WERI-Rb-1 (cell line): ENCODE data around the gene NPRL2.
A peak's percentile ranks its signal among the peaks of the same experiment; 100 is the strongest.

Experiments
- DNase-seq: peaks from one replicate; pipeline ENCODE4 v3.0.0-alpha.2; 2020
- H3K27ac ChIP-seq: fragments of 250-450 bp; sonication (Bioruptor Pico); 2 replicates; pipeline ENCODE4 v1.5.1; 2020; ENCODE audit warnings: mild to moderate bottlenecking, moderate library complexity
- H3K27me3 ChIP-seq: fragments of 250-450 bp; sonication (Bioruptor Pico); 2 replicates; pipeline ENCODE4 v1.5.1; 2021; ENCODE audit warnings: mild to moderate bottlenecking, low read depth, moderate library complexity; ENCODE audit not compliant: insufficient read depth, severe bottlenecking
- H3K36me3 ChIP-seq: fragments of 250-450 bp; sonication (Bioruptor Pico); 2 replicates; pipeline ENCODE4 v1.5.1; 2020; ENCODE audit warnings: mild to moderate bottlenecking, moderate library complexity
- H3K4me3 ChIP-seq: 2 replicates; pipeline ENCODE4 v1.5.1; 2011; ENCODE audit warnings: low read depth, mild to moderate bottlenecking, control low read depth, low read length
- H3K9me3 ChIP-seq: fragments of 250-450 bp; sonication (Bioruptor Pico); 2 replicates; pipeline ENCODE4 v1.5.1; 2021; ENCODE audit warnings: mild to moderate bottlenecking, moderate library complexity; ENCODE audit not compliant: severe bottlenecking
- TF ChIP-seq, protein P1 (sequence below): IDR thresholded peaks from 2 replicates; pipeline ENCODE4 v1.5.1; 2011; ENCODE audit warnings: low read depth, mild to moderate bottlenecking, control low read depth, inconsistent platforms, low read length

NPRL2 gene

DNA sequence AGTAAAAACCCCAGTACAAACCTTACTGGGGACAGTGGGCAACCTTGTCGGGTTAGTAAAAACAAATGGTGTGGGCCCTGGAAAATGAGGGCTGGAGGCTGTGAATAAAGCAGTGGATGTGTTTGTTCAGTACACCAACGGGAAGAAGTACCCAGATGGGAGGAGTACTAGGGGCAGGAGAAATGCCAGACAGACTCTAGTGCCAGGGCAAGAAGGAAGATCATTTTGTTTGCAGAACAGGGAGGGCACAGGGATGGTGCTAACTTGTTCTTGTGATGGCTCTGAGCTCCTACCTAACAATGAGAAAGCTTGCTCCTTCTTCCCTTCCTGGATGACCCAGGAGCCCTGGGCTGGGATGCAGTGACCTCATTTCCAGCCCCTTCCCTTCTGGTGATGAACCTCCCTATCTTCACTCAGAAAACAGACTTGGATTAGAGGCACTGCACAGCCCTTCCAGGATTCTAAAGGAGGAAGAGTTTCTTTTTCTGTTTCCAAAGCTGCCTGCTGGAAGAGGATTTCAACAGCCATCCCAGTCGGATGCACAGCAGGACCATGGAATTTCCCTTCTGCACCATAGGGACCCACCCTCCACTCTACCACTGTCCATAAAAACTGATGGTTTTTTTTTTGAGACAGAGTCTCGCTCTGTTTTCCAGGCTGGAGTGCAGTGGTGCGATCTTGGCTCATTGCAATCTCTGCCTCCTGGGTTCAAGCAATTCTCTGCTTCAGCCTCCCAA is 16.1 kb downstream of the NPRL2 start:
- H3K36me3 ChIP-seq, result peaks cover 67% of the 10 kb centered on the region
- no peak overlapping the region for H3K27ac ChIP-seq
- H3K27me3 ChIP-seq, result no peaks in the 10 kb centered on the region
- H3K4me3 ChIP-seq, result no peak overlapping the region
- DNase-seq, result no peak
- TF ChIP-seq, protein P1, sequence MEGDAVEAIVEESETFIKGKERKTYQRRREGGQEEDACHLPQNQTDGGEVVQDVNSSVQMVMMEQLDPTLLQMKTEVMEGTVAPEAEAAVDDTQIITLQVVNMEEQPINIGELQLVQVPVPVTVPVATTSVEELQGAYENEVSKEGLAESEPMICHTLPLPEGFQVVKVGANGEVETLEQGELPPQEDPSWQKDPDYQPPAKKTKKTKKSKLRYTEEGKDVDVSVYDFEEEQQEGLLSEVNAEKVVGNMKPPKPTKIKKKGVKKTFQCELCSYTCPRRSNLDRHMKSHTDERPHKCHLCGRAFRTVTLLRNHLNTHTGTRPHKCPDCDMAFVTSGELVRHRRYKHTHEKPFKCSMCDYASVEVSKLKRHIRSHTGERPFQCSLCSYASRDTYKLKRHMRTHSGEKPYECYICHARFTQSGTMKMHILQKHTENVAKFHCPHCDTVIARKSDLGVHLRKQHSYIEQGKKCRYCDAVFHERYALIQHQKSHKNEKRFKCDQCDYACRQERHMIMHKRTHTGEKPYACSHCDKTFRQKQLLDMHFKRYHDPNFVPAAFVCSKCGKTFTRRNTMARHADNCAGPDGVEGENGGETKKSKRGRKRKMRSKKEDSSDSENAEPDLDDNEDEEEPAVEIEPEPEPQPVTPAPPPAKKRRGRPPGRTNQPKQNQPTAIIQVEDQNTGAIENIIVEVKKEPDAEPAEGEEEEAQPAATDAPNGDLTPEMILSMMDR, result no peak
- no peaks in the 10 kb centered on the region for H3K9me3 ChIP-seq

DNA sequence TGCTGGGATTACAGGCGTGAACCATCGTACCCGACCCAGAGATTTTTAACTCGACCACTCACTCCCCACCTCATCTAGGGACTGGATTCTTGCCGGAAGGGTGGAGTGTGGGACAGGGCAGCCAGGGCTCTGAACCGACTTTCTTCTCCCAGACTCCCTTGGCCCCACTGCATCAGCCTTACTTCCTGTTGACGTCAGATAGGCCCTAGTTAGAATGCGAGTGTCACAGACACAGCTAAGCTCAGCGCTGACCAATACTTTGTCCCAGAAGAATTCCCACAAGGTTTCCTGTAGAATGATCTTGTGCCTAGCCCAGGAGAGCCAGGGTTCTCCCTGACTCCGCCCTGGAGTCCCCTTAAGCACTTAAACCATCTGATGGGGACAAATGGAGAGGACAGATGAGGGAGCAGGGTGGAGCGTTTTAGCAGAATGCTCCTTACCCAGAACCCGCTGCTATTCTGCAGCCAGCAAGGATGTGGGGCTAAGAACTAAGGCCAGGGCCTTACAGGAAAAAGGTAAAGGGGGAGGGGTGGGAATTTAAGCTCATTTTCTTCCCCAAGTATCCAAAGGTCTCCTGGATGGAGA is 16.7 kb downstream of the NPRL2 start:
- TF ChIP-seq, protein P1, result no peak
- Histone ChIP-seq H3K4me3 (no peak overlapping the region), H3K36me3 (peaks cover 71% of the 10 kb centered on the region), H3K9me3 (no peaks in the 10 kb centered on the region), H3K27ac (no peak overlapping the region), H3K27me3 (no peaks in the 10 kb centered on the region)
- DNase-seq, result no peak

DNA sequence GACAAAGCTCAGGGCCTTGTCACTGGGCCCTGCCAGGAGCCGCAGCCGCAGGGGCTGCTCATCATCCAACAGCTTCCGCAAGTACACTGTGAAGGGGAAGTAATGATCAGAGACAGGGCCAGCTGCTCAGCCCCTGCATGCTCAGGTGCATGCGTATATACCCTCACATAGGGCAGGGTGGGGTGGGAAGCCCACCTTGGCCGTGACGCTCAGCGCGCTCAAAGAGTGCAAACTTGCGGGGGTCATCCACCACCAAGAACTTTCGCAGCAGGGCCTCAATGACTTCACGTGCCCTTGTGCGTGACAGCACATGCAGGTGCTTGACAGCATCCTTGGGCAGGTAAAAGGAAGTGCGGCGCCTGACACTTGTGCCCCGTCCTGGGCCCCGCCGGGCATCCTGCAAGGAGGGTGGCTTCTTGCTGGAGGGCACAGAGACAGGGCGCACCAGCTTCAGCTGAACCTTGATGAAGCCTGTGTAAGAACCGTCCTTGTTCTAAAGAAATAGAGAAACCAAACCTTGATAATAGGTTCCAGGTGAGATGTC is 19.1 kb downstream of the NPRL2 start:
- Histone ChIP-seq H3K36me3 (peaks cover 72% of the 10 kb centered on the region), H3K9me3 (no peaks in the 10 kb centered on the region), H3K4me3 (no peak overlapping the region), H3K27me3 (no peaks in the 10 kb centered on the region), H3K27ac (no peak overlapping the region)
- no peak for DNase-seq
- TF ChIP-seq, protein P1, result no peak

DNA sequence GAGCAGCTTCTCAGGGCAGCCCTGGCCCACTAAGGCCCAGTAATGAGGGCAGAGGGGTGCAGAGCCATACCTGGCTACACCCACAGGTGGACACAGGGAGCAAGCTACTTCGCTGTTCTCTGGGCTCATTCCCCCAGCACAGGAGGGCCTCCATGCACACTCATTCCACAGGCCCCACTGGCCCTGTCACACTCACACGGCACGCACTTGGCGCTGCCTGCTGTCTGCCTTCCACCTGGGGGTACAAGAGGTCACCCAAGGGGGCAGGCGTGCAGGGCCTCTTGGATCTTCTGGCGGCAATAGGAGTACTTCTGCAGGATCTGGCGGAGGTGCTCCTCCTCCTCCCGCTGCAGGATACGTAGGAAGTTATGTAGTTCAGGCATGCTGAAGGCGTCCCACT is 20.2 kb downstream of the NPRL2 start:
- no peak for DNase-seq
- H3K27ac ChIP-seq, result no peak overlapping the region
- H3K4me3 ChIP-seq, result no peak overlapping the region
- TF ChIP-seq, protein P1, result no peak
- peaks cover 74% of the 10 kb centered on the region for H3K36me3 ChIP-seq
- no peaks in the 10 kb centered on the region for H3K9me3 ChIP-seq
- H3K27me3 ChIP-seq, result no peaks in the 10 kb centered on the region

DNA sequence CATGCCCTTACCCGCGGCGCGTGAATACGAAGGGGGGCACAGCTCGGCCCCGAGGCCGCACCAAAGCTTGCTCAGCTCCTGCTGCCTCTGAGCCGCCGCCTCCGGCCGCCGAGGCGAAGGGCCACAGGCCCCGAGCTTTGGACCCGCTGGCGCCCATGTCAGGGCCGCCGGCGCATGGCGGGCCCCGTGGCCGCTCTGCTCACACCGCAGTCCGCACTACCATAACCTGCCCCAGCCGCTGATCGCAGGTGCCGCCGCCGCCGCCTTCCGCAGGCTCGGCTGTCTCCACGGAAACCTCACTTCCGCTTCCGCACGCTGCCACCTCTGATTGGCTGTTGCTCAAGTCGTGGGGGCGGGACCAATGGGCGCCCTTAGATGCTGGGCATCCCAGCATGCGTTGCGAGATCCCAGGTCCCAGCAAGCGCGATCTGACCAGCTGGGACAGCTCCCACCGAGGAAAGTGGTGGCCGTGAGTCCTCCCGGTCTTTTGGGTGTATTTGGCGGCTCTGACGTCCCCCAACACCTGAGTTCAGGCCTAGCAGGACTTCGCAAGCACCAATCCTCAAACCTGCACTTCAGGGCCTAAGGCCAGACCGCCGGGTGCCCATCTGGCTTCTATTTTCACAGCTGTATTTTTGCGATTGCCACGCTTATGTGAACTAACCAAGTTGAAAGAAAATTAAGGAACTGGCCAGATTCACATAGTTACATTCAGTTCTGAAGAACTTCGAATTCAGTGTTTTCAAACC is 22.5 kb downstream of the NPRL2 start, which contains the start of gene TUSC2:
TUSC2 (minus strand) TSS at position 281 of the 749 bp plus-strand sequence; CDS start at position 157, 124 bp downstream.
- Histone ChIP-seq H3K4me3 (peak within 1 kb of the TSS; percentile 71), H3K9me3 (no peaks in the 10 kb centered on the region), H3K36me3 (peaks cover 67% of the 10 kb centered on the region), H3K27ac (peak within 1 kb of the TSS; percentile 81), H3K27me3 (no peaks in the 10 kb centered on the region)
- TF ChIP-seq, protein P1, result no peak
- DNase-seq, result peak; percentile 97
